Neural crest cell (in vitro differentiated cells): ENCODE results near the gene PLEKHO2. TPM values are rescaled to one million over a fixed set of nuclear protein-coding genes. Genes with fewer than 3 reads are reported as not detected.

Experiments used
- DNase-seq: peaks from one replicate; pipeline ENCODE4 v3.0.0; 2021; ENCODE audit warnings: low read depth, mixed read lengths, low spot score
- H3K27ac Mint-ChIP-seq: one replicate; pipeline ENCODE4 v1.8.0; 2021; ENCODE audit warnings: mild to moderate bottlenecking, mixed read lengths; ENCODE audit not compliant: unreplicated experiment
- H3K27me3 Mint-ChIP-seq: 2 replicates; pipeline ENCODE4 v1.8.0; 2021; ENCODE audit warnings: low read depth, mild to moderate bottlenecking, mixed read lengths
- H3K36me3 Mint-ChIP-seq: 2 replicates; pipeline ENCODE4 v1.8.0; 2021; ENCODE audit warnings: low read depth, mild to moderate bottlenecking, mixed read lengths
- H3K4me1 Mint-ChIP-seq: 2 replicates; pipeline ENCODE4 v1.8.0; 2021; ENCODE audit warnings: mixed read lengths
- H3K4me3 Mint-ChIP-seq: one replicate; pipeline ENCODE4 v1.8.0; 2021; ENCODE audit warnings: mild to moderate bottlenecking, mixed read lengths
- H3K9me3 Mint-ChIP-seq: 2 replicates; pipeline ENCODE4 v1.8.0; 2021; ENCODE audit warnings: mixed read lengths
- total RNA-seq: library from RNA; stranded (reverse); gene quantifications from 2 replicates; pipeline ENCODE4 v1.2.1, GENCODE V29; 2021
- TF ChIP-seq, protein P1 (sequence below): fragments of 200-600 bp; sonication (generic); conservative IDR thresholded peaks from 2 replicates; pipeline ENCODE4 v1.5.0; 2021; ENCODE audit warnings: antibody characterized with exemption, mild to moderate bottlenecking

Gene PLEKHO2
- total RNA-seq, 1 donor from 2014 or later = 18.2 TPM

DNA sequence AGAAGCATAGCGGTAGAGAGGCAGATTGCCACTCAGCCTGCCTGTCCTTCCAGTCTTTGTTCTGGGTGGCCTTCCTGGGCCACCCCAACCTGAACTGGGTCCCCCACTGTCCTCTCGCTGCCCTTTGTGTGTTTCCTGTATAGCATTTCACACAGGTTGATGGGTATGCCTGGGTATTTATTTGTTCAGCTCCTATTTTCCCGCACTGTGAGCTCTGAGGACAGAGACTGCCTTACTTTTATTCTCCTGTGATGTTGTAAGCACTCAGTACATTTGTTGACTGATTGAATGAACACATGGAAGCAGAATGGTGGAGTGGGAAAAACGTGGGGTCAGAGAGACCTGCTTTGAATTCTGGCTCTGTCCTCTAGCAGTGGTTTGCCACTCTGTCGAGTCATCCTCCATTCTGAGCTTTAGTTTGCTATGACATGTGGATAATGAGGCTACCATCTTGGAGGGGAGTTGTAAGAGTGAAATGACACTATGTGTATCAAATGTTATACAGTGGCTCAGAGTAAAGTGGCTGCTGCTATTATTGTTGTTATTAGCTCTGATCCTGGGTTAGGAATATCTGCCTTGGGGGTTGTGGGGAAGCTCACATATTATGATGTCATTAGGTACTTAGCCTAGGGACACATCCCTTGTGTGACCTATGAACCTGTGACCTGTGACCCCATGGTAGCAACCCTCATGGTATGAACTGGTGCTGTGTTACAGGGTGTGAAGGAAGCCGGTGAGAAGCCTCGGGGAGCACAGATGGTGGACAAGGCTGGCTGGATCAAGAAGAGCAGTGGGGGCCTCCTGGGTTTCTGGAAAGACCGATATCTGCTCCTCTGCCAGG lies 6.4 kb downstream of the PLEKHO2 start:
- TF ChIP-seq, protein P1, sequence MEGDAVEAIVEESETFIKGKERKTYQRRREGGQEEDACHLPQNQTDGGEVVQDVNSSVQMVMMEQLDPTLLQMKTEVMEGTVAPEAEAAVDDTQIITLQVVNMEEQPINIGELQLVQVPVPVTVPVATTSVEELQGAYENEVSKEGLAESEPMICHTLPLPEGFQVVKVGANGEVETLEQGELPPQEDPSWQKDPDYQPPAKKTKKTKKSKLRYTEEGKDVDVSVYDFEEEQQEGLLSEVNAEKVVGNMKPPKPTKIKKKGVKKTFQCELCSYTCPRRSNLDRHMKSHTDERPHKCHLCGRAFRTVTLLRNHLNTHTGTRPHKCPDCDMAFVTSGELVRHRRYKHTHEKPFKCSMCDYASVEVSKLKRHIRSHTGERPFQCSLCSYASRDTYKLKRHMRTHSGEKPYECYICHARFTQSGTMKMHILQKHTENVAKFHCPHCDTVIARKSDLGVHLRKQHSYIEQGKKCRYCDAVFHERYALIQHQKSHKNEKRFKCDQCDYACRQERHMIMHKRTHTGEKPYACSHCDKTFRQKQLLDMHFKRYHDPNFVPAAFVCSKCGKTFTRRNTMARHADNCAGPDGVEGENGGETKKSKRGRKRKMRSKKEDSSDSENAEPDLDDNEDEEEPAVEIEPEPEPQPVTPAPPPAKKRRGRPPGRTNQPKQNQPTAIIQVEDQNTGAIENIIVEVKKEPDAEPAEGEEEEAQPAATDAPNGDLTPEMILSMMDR = no peak
- Mint-ChIP-seq H3K27me3 (peaks cover 3% of the 10 kb centered on the region), H3K36me3 (peaks cover 11% of the 10 kb centered on the region), H3K4me1 (peaks cover 47% of the 10 kb centered on the region), H3K4me3 (peak overlapping the region; percentile 28), H3K27ac (peak overlapping the region; percentile 0), H3K9me3 (no peaks in the 10 kb centered on the region)
- DNase-seq = no peak

GRCh38 chr15:64850778-64851502 lies 9.2 kb downstream of the PLEKHO2 start:
- H3K27me3 Mint-ChIP-seq = peaks cover 16% of the 10 kb centered on the region
- H3K36me3 Mint-ChIP-seq = peaks cover 15% of the 10 kb centered on the region
- H3K4me1 Mint-ChIP-seq = peaks cover 30% of the 10 kb centered on the region
- no peaks in the 10 kb centered on the region for H3K9me3 Mint-ChIP-seq
- no peak overlapping the region for H3K27ac Mint-ChIP-seq
- TF ChIP-seq, protein P1 = no peak
- DNase-seq = no peak
- H3K4me3 Mint-ChIP-seq = no peak overlapping the region

- H3K27me3 Mint-ChIP-seq = peaks cover 20% of the 10 kb centered on the region
- TF ChIP-seq, protein P1 = no peak
- no peak overlapping the region for H3K4me3 Mint-ChIP-seq
- H3K4me1 Mint-ChIP-seq = peaks cover 33% of the 10 kb centered on the region
- H3K27ac Mint-ChIP-seq = no peak overlapping the region
- no peak for DNase-seq
- H3K36me3 Mint-ChIP-seq = peaks cover 19% of the 10 kb centered on the region
- H3K9me3 Mint-ChIP-seq = no peaks in the 10 kb centered on the region
Measured at GRCh38 chr15:64851503-64851840, 9.8 kb downstream of the PLEKHO2 start.

GRCh38 chr15:64854041-64854440 lies 12.3 kb downstream of the PLEKHO2 start:
- TF ChIP-seq, protein P1 = no peak

GRCh38 chr15:64854526-64854925 lies 12.8 kb downstream of the PLEKHO2 start:
- TF ChIP-seq, protein P1 = no peak
- Mint-ChIP-seq H3K36me3 (peaks cover 22% of the 10 kb centered on the region), H3K4me3 (no peak overlapping the region)

More at GRCh38 chr15:64854041-64854440, 12.3 kb downstream of the PLEKHO2 start:
- Mint-ChIP-seq H3K9me3 (no peaks in the 10 kb centered on the region), H3K4me1 (peaks cover 48% of the 10 kb centered on the region), H3K4me3 (no peak overlapping the region), H3K36me3 (peaks cover 22% of the 10 kb centered on the region), H3K27me3 (peaks cover 29% of the 10 kb centered on the region), H3K27ac (no peak overlapping the region)
- DNase-seq = no peak

More at GRCh38 chr15:64854526-64854925, 12.8 kb downstream of the PLEKHO2 start:
- Mint-ChIP-seq H3K9me3 (no peaks in the 10 kb centered on the region), H3K27ac (no peak overlapping the region), H3K4me1 (peaks cover 48% of the 10 kb centered on the region), H3K27me3 (peaks cover 29% of the 10 kb centered on the region)
- no peak for DNase-seq
